ENCODE data around the gene MARCHF9. TPM values are rescaled to one million over a fixed set of nuclear protein-coding genes. Genes with fewer than 3 reads are reported as not detected.

Gene MARCHF9
- total and polyA plus RNA-seq, 2 donors (not counting 1 experiment from before 2014, with no cell fraction given) = 81.4 to 128 TPM

DNA sequence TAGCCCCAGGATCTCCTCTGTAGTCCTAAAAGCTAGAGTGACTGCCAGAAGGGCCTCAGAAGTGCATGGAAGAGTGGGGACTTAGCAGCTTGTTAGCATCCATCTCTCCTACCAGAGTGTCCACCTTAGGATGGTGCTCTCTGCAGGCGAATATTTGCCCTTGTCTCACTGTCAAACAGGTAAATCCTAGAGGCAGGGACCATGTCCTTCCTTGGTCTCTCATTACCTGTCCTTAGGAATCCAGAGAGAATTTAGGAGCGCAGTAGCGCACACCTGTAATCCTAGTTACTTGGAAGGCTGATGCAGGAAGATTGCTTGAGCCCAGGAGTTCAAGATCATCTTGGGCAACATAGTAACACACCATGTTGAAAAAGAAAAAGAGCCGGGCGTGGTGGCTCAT, 37.8 kb upstream of the MARCHF9 start:
- Histone ChIP-seq H3K9me3 (ENCODE audit: control extremely low read depth in 1 of 3, control insufficient read depth in 2 of 3, insufficient read depth in 1 of 3, low read length in 2 of 3) (no peaks in the 10 kb centered on the region), H3K9ac (ENCODE audit: low read length) (no peak overlapping the region), H3K4me2 (replicated peaks; ENCODE audit: low read depth, low read length, poor library complexity, severe bottlenecking) (no peak overlapping the region), H3K79me2 (ENCODE audit: control insufficient read depth, insufficient read depth, low read length) (peaks cover 15% of the 10 kb centered on the region), H4K20me1 (ENCODE audit: control insufficient read depth, insufficient read depth, low read length, poor library complexity, severe bottlenecking) (peaks cover 41% of the 10 kb centered on the region), H3K36me3 (replicated peaks in 1 of 2; ENCODE audit: control extremely low read depth in 1 of 2, control insufficient read depth in 1 of 2, extremely low read depth in 1 of 2, insufficient read depth in 2 of 2, low read length in 1 of 2) (peaks cover 3 to 68% of the 10 kb centered on the region in 2 experiments), H3K27ac (ENCODE audit: low read length in 2 of 2) (no peak overlapping the region), H3K4me3 (ENCODE audit: control extremely low read depth in 1 of 5, extremely low read depth in 1 of 5, insufficient read depth in 1 of 5, low read depth in 2 of 5, low read length in 4 of 5) (no peak overlapping the region), H2AFZ (ENCODE audit: insufficient read depth, low read depth, low read length, poor library complexity, severe bottlenecking) (no peak overlapping the region), H3K27me3 (replicated peaks in 1 of 4; ENCODE audit: control extremely low read depth in 1 of 4, control insufficient read depth in 3 of 4, insufficient read depth in 4 of 4, low read length in 3 of 4) (no peaks in the 10 kb centered on the region), H3K4me1 (ENCODE audit: control insufficient read depth in 2 of 2, insufficient read depth in 2 of 2, low read length in 2 of 2) (peaks cover 13 to 19% of the 10 kb centered on the region in 2 donors)
- ChIA-PET CTCF (interaction anchor here (0.8 kb wide), 1 partner anchor 11 kb away, joined by 4 read pairs; no protein-coding TSS in a partner anchor), POLR2A (interaction anchor here (0.7 kb wide), 1 partner anchor 1632 kb away, joined by 3 read pairs; no protein-coding TSS in a partner anchor)
- Mint-ChIP-seq H3K27ac (no peak overlapping the region), H3K4me1 (peaks cover 9% of the 10 kb centered on the region), H3K9me3 (ENCODE audit: insufficient read depth) (no peaks in the 10 kb centered on the region), H3K4me3 (no peak overlapping the region), H3K27me3 (no peaks in the 10 kb centered on the region)
- ATAC-seq (ENCODE audit: low read depth) = no peak
- TF ChIP-seq, protein P1, sequence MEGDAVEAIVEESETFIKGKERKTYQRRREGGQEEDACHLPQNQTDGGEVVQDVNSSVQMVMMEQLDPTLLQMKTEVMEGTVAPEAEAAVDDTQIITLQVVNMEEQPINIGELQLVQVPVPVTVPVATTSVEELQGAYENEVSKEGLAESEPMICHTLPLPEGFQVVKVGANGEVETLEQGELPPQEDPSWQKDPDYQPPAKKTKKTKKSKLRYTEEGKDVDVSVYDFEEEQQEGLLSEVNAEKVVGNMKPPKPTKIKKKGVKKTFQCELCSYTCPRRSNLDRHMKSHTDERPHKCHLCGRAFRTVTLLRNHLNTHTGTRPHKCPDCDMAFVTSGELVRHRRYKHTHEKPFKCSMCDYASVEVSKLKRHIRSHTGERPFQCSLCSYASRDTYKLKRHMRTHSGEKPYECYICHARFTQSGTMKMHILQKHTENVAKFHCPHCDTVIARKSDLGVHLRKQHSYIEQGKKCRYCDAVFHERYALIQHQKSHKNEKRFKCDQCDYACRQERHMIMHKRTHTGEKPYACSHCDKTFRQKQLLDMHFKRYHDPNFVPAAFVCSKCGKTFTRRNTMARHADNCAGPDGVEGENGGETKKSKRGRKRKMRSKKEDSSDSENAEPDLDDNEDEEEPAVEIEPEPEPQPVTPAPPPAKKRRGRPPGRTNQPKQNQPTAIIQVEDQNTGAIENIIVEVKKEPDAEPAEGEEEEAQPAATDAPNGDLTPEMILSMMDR (IDR thresholded peaks at IDR 0.05) = no peak
- no peak for TF ChIP-seq EZH2 (IDR thresholded peaks at IDR 0.05; ENCODE audit: borderline replicate concordance, insufficient read depth, low read depth, low read length, poor library complexity, severe bottlenecking)
- 100% methylated on average over 5 of the region's 5 CpGs for WGBS (ENCODE audit: insufficient coverage)
- intact Hi-C loops (cut with micrococcal nuclease) = no loop called here
- DNase-seq = no peak

DNA sequence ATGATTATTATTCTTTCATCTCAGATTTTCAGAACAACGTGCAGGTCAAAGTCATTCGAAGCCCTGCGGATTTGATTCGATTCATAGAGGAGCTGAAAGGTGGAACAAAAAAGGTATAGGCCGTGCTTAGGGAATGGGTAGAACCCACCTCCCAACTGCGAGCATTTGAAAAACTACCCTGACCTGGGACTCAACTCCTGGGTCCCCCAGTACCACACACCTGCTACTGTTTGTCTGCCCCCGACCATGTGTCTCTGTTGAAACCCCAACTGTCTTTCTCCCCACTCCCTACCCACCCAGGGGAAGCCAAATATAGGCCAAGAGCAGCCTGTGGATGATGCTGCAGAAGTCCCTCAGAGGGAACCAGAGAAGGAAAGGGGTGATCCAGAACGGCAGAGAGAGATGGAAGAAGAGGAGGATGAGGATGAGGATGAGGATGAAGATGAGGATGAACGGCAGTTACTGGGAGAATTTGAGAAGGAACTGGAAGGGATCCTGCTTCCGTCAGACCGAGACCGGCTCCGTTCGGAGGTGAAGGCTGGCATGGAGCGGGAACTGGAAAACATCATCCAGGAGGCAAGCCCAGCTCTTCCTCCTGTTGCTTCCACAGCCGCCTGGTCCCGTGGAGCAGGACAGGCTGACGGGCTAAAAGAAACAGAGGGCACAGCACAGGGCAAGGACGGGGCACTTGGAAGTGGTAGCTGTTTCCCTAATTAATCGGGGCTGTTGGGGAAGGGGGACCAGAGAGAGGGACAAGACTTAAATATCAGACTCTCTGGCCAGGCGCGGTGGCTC, 36.9 kb upstream of the MARCHF9 start:
- Histone ChIP-seq H3K4me2 (replicated peaks; ENCODE audit: low read depth, low read length, poor library complexity, severe bottlenecking) (no peak overlapping the region), H3K4me1 (ENCODE audit: control insufficient read depth in 2 of 2, insufficient read depth in 2 of 2, low read length in 2 of 2) (peaks cover 13 to 19% of the 10 kb centered on the region in 2 donors), H2AFZ (ENCODE audit: insufficient read depth, low read depth, low read length, poor library complexity, severe bottlenecking) (no peak overlapping the region), H3K79me2 (ENCODE audit: control insufficient read depth, insufficient read depth, low read length) (peaks cover 13% of the 10 kb centered on the region), H3K4me3 (ENCODE audit: control extremely low read depth in 1 of 5, extremely low read depth in 1 of 5, insufficient read depth in 1 of 5, low read depth in 2 of 5, low read length in 4 of 5) (no peak overlapping the region), H3K9ac (ENCODE audit: low read length) (no peak overlapping the region), H3K27ac (ENCODE audit: low read length in 2 of 2) (no peak overlapping the region), H3K36me3 (replicated peaks in 1 of 2; ENCODE audit: control extremely low read depth in 1 of 2, control insufficient read depth in 1 of 2, extremely low read depth in 1 of 2, insufficient read depth in 2 of 2, low read length in 1 of 2) (peaks cover 3 to 62% of the 10 kb centered on the region in 2 experiments), H3K9me3 (ENCODE audit: control extremely low read depth in 1 of 3, control insufficient read depth in 2 of 3, insufficient read depth in 1 of 3, low read length in 2 of 3) (no peaks in the 10 kb centered on the region), H4K20me1 (ENCODE audit: control insufficient read depth, insufficient read depth, low read length, poor library complexity, severe bottlenecking) (peaks cover 34% of the 10 kb centered on the region), H3K27me3 (replicated peaks in 1 of 4; ENCODE audit: control extremely low read depth in 1 of 4, control insufficient read depth in 3 of 4, insufficient read depth in 4 of 4, low read length in 3 of 4) (no peaks in the 10 kb centered on the region)
- ChIA-PET POLR2A (interaction anchor here (0.7 kb wide), 1 partner anchor 1633 kb away, joined by 3 read pairs; no protein-coding TSS in a partner anchor), CTCF (interaction anchor here (0.8 kb wide), 1 partner anchor 12 kb away, joined by 4 read pairs; no protein-coding TSS in a partner anchor)
- TF ChIP-seq EZH2 (IDR thresholded peaks at IDR 0.05; ENCODE audit: borderline replicate concordance, insufficient read depth, low read depth, low read length, poor library complexity, severe bottlenecking) = no peak
- TF ChIP-seq, protein P1 (IDR thresholded peaks at IDR 0.05) = no peak
- Mint-ChIP-seq H3K27me3 (no peaks in the 10 kb centered on the region), H3K9me3 (ENCODE audit: insufficient read depth) (no peaks in the 10 kb centered on the region), H3K27ac (no peak overlapping the region), H3K4me1 (peaks cover 9% of the 10 kb centered on the region), H3K4me3 (no peak overlapping the region)
- intact Hi-C loops (cut with micrococcal nuclease) = no loop called here
- WGBS (ENCODE audit: insufficient coverage) = 93% methylated on average over 16 of the region's 22 CpGs
- DNase-seq (no peak), ATAC-seq (ENCODE audit: low read depth) (no peak)
